ENCODE data around the gene RPL29.
"Not testable (repeated sequence)": the region's sequence is repeated elsewhere in the genome, so short reads cannot be mapped to it uniquely, and the experiment has no call there.

The RPL29 gene

GRCh38 chr3:52036222-52036694 is 40.6 kb upstream of the RPL29 start:
- H3K4me2 ChIP-seq (ENCODE audit: low read length), result no peak overlapping the region
- no peak overlapping the region for H3K9ac ChIP-seq (ENCODE audit: low read length)
- H2AK5ac ChIP-seq (ENCODE audit: low read length), result no peak overlapping the region
- no peaks in the 10 kb centered on the region for H3K4me1 ChIP-seq (ENCODE audit: control insufficient read depth, low read depth, low read length)
- H3K4ac ChIP-seq (ENCODE audit: low read depth, low read length), result no peak overlapping the region
- H2BK5ac ChIP-seq (ENCODE audit: low read length), result no peak overlapping the region
- H2BK120ac ChIP-seq (ENCODE audit: low read depth, low read length), result no peak overlapping the region
- no peaks in the 10 kb centered on the region for H3K79me2 ChIP-seq (ENCODE audit: control insufficient read depth, insufficient read depth, low read length)
- no peak overlapping the region for H3K23ac ChIP-seq (ENCODE audit: low read length)
- no peaks in the 10 kb centered on the region for H3K27me3 ChIP-seq (ENCODE audit: insufficient read depth, low read length, poor library complexity)
- no peak overlapping the region for H3K4me3 ChIP-seq (ENCODE audit: low read length)
- no peak overlapping the region for H3K56ac ChIP-seq (ENCODE audit: low read length)
- DNase-seq, result no peak
- no peak overlapping the region for H4K8ac ChIP-seq (ENCODE audit: low read depth, low read length)
- H3K36me3 ChIP-seq (ENCODE audit: control insufficient read depth, insufficient read depth, low read length), result no peaks in the 10 kb centered on the region
- H2BK15ac ChIP-seq (replicated peaks; ENCODE audit: low read depth), result no peak overlapping the region
- no peak overlapping the region for H4K5ac ChIP-seq (ENCODE audit: low read length)
- no peak overlapping the region for H3K18ac ChIP-seq (ENCODE audit: low read length)
- H3K79me1 ChIP-seq (ENCODE audit: low read length), result no peaks in the 10 kb centered on the region
- no peak overlapping the region for H3K27ac ChIP-seq (ENCODE audit: low read depth, low read length)
- no CpG with 5 or more reads among the region's 5 CpGs for WGBS (ENCODE audit: extremely low coverage, insufficient coverage, low lambda C conversion rate)

GRCh38 chr3:52034651-52035050 is 39.0 kb upstream of the RPL29 start:
- H3K4me3 ChIP-seq (ENCODE audit: low read length), result no peak overlapping the region
- H3K27ac ChIP-seq (ENCODE audit: low read depth, low read length), result no peak overlapping the region
- no peak overlapping the region for H3K4me2 ChIP-seq (ENCODE audit: low read length)

GRCh38 chr3:52034212-52034611 is 38.5 kb upstream of the RPL29 start:
- no CpG with 5 or more reads among the region's 5 CpGs for WGBS (ENCODE audit: extremely low coverage, insufficient coverage, low lambda C conversion rate)
- H4K5ac ChIP-seq (ENCODE audit: low read length), result no peak overlapping the region
- no peak overlapping the region for H2BK5ac ChIP-seq (ENCODE audit: low read length)
- H3K4ac ChIP-seq (ENCODE audit: low read depth, low read length), result no peak overlapping the region
- no peaks in the 10 kb centered on the region for H3K4me1 ChIP-seq (ENCODE audit: control insufficient read depth, low read depth, low read length)
- no peaks in the 10 kb centered on the region for H3K79me1 ChIP-seq (ENCODE audit: low read length)
- no peak overlapping the region for H3K4me2 ChIP-seq (ENCODE audit: low read length)
- H2AK5ac ChIP-seq (ENCODE audit: low read length), result no peak overlapping the region
- H3K4me3 ChIP-seq (ENCODE audit: low read length), result no peak overlapping the region
- no peak overlapping the region for H3K18ac ChIP-seq (ENCODE audit: low read length)
- H3K36me3 ChIP-seq (ENCODE audit: control insufficient read depth, insufficient read depth, low read length), result no peaks in the 10 kb centered on the region
- no peak overlapping the region for H3K27ac ChIP-seq (ENCODE audit: low read depth, low read length)
- H3K27me3 ChIP-seq (ENCODE audit: insufficient read depth, low read length, poor library complexity), result no peaks in the 10 kb centered on the region
- H3K9ac ChIP-seq (ENCODE audit: low read length), result no peak overlapping the region
- DNase-seq, result no peak
- H3K56ac ChIP-seq (ENCODE audit: low read length), result no peak overlapping the region
- H3K79me2 ChIP-seq (ENCODE audit: control insufficient read depth, insufficient read depth, low read length), result no peaks in the 10 kb centered on the region
- no peak overlapping the region for H3K23ac ChIP-seq (ENCODE audit: low read length)
- H2BK15ac ChIP-seq (replicated peaks; ENCODE audit: low read depth), result no peak overlapping the region
- no peak overlapping the region for H2BK120ac ChIP-seq (ENCODE audit: low read depth, low read length)
- no peak overlapping the region for H4K8ac ChIP-seq (ENCODE audit: low read depth, low read length)

More at GRCh38 chr3:52034651-52035050, 39.0 kb upstream of the RPL29 start:
- Histone ChIP-seq H4K8ac (ENCODE audit: low read depth, low read length) (no peak overlapping the region), H3K23ac (ENCODE audit: low read length) (no peak overlapping the region), H3K79me2 (ENCODE audit: control insufficient read depth, insufficient read depth, low read length) (no peaks in the 10 kb centered on the region), H2BK15ac (replicated peaks; ENCODE audit: low read depth) (no peak overlapping the region), H2BK120ac (ENCODE audit: low read depth, low read length) (no peak overlapping the region), H2AK5ac (ENCODE audit: low read length) (no peak overlapping the region), H2BK5ac (ENCODE audit: low read length) (no peak overlapping the region), H3K56ac (ENCODE audit: low read length) (no peak overlapping the region), H4K5ac (ENCODE audit: low read length) (no peak overlapping the region), H3K27me3 (ENCODE audit: insufficient read depth, low read length, poor library complexity) (no peaks in the 10 kb centered on the region), H3K79me1 (ENCODE audit: low read length) (no peaks in the 10 kb centered on the region), H3K9ac (ENCODE audit: low read length) (no peak overlapping the region), H3K18ac (ENCODE audit: low read length) (no peak overlapping the region), H3K36me3 (ENCODE audit: control insufficient read depth, insufficient read depth, low read length) (no peaks in the 10 kb centered on the region), H3K4me1 (ENCODE audit: control insufficient read depth, low read depth, low read length) (no peaks in the 10 kb centered on the region), H3K4ac (ENCODE audit: low read depth, low read length) (no peak overlapping the region)
- no peak for DNase-seq
- WGBS (ENCODE audit: extremely low coverage, insufficient coverage, low lambda C conversion rate), result no CpG with 5 or more reads among the region's 3 CpGs

GRCh38 chr3:52033748-52034147 is 38.1 kb upstream of the RPL29 start:
- not testable (repeated sequence) for H3K27me3 ChIP-seq (ENCODE audit: insufficient read depth, low read length, poor library complexity)

GRCh38 chr3:52032702-52033408 is 37.2 kb upstream of the RPL29 start:
- H3K18ac ChIP-seq (ENCODE audit: low read length), result no peak overlapping the region
- H3K79me2 ChIP-seq (ENCODE audit: control insufficient read depth, insufficient read depth, low read length), result no peaks in the 10 kb centered on the region
- no peak overlapping the region for H2BK120ac ChIP-seq (ENCODE audit: low read depth, low read length)
- no peak overlapping the region for H2AK5ac ChIP-seq (ENCODE audit: low read length)
- H3K23ac ChIP-seq (ENCODE audit: low read length), result no peak overlapping the region
- H3K4ac ChIP-seq (ENCODE audit: low read depth, low read length), result no peak overlapping the region
- no peaks in the 10 kb centered on the region for H3K79me1 ChIP-seq (ENCODE audit: low read length)
- no peak overlapping the region for H3K4me3 ChIP-seq (ENCODE audit: low read length)
- no peaks in the 10 kb centered on the region for H3K36me3 ChIP-seq (ENCODE audit: control insufficient read depth, insufficient read depth, low read length)
- no peak overlapping the region for H3K9ac ChIP-seq (ENCODE audit: low read length)
- H2BK15ac ChIP-seq (replicated peaks; ENCODE audit: low read depth), result no peak overlapping the region
- no peak overlapping the region for H3K27ac ChIP-seq (ENCODE audit: low read depth, low read length)
- H3K56ac ChIP-seq (ENCODE audit: low read length), result peak overlapping the region; percentile 15
- H3K4me1 ChIP-seq (ENCODE audit: control insufficient read depth, low read depth, low read length), result no peaks in the 10 kb centered on the region
- H4K8ac ChIP-seq (ENCODE audit: low read depth, low read length), result no peak overlapping the region
- H3K27me3 ChIP-seq (ENCODE audit: insufficient read depth, low read length, poor library complexity), result no peaks in the 10 kb centered on the region
- no peak for DNase-seq
- no CpG with 5 or more reads among the region's 11 CpGs for WGBS (ENCODE audit: extremely low coverage, insufficient coverage, low lambda C conversion rate)
- H2BK5ac ChIP-seq (ENCODE audit: low read length), result no peak overlapping the region
- no peak overlapping the region for H4K5ac ChIP-seq (ENCODE audit: low read length)
- no peak overlapping the region for H3K4me2 ChIP-seq (ENCODE audit: low read length)

More at GRCh38 chr3:52033748-52034147, 38.1 kb upstream of the RPL29 start:
- H3K18ac ChIP-seq (ENCODE audit: low read length); H4K8ac ChIP-seq (ENCODE audit: low read depth, low read length); H3K79me2 ChIP-seq (ENCODE audit: control insufficient read depth, insufficient read depth, low read length); H2BK120ac ChIP-seq (ENCODE audit: low read depth, low read length); H2AK5ac ChIP-seq (ENCODE audit: low read length); H3K9ac ChIP-seq (ENCODE audit: low read length); H2BK5ac ChIP-seq (ENCODE audit: low read length); H3K4me2 ChIP-seq (ENCODE audit: low read length); H3K4me3 ChIP-seq (ENCODE audit: low read length); H2BK15ac ChIP-seq (replicated peaks; ENCODE audit: low read depth); H3K23ac ChIP-seq (ENCODE audit: low read length); DNase-seq; H3K27ac ChIP-seq (ENCODE audit: low read depth, low read length); H3K56ac ChIP-seq (ENCODE audit: low read length); H3K36me3 ChIP-seq (ENCODE audit: control insufficient read depth, insufficient read depth, low read length); H3K4ac ChIP-seq (ENCODE audit: low read depth, low read length); H3K79me1 ChIP-seq (ENCODE audit: low read length); H4K5ac ChIP-seq (ENCODE audit: low read length); H3K4me1 ChIP-seq (ENCODE audit: control insufficient read depth, low read depth, low read length): not testable (repeated sequence)
- WGBS (ENCODE audit: extremely low coverage, insufficient coverage, low lambda C conversion rate), result no CpG with 5 or more reads among the region's 6 CpGs

- Histone ChIP-seq H4K5ac (ENCODE audit: low read length) (no peak overlapping the region), H2BK120ac (ENCODE audit: low read depth, low read length) (no peak overlapping the region), H3K4me3 (ENCODE audit: low read length) (no peak overlapping the region), H2BK15ac (replicated peaks; ENCODE audit: low read depth) (no peak overlapping the region), H3K9ac (ENCODE audit: low read length) (no peak overlapping the region), H2BK5ac (ENCODE audit: low read length) (no peak overlapping the region), H4K8ac (ENCODE audit: low read depth, low read length) (no peak overlapping the region), H3K4me2 (ENCODE audit: low read length) (no peak overlapping the region), H3K27ac (ENCODE audit: low read depth, low read length) (no peak overlapping the region), H3K79me2 (ENCODE audit: control insufficient read depth, insufficient read depth, low read length) (no peaks in the 10 kb centered on the region), H2AK5ac (ENCODE audit: low read length) (no peak overlapping the region), H3K23ac (ENCODE audit: low read length) (no peak overlapping the region), H3K36me3 (ENCODE audit: control insufficient read depth, insufficient read depth, low read length) (no peaks in the 10 kb centered on the region), H3K79me1 (ENCODE audit: low read length) (no peaks in the 10 kb centered on the region), H3K18ac (ENCODE audit: low read length) (no peak overlapping the region), H3K4ac (ENCODE audit: low read depth, low read length) (no peak overlapping the region), H3K4me1 (ENCODE audit: control insufficient read depth, low read depth, low read length) (no peaks in the 10 kb centered on the region), H3K56ac (ENCODE audit: low read length) (no peak overlapping the region), H3K27me3 (ENCODE audit: insufficient read depth, low read length, poor library complexity) (no peaks in the 10 kb centered on the region)
- no CpG with 5 or more reads among the region's 10 CpGs for WGBS (ENCODE audit: extremely low coverage, insufficient coverage, low lambda C conversion rate)
- DNase-seq, result no peak
Observed at GRCh38 chr3:52031896-52032295, 36.2 kb upstream of the RPL29 start.
